Trophoblast cell (in vitro differentiated cells and primary cell): Measurements from ENCODE around the gene PTPRO.

ENCODE experiments used
- DNase-seq, 2 donors: peaks; one replicate each; pipeline ENCODE4 v3.0.0-alpha.2; 2016
- H2AFZ ChIP-seq: 2 replicates; pipeline ENCODE4 v1.6.1; 2013; ENCODE audit warnings: low read length, moderate library complexity, mild to moderate bottlenecking; ENCODE audit not compliant: insufficient read depth, poor library complexity
- H2AK5ac ChIP-seq: 2 replicates; pipeline ENCODE4 v1.6.1; 2013; ENCODE audit warnings: mild to moderate bottlenecking, low read length
- H2BK120ac ChIP-seq: 2 replicates; pipeline ENCODE4 v1.6.1; 2013; ENCODE audit warnings: low read length, mild to moderate bottlenecking, moderate library complexity; ENCODE audit not compliant: insufficient read depth, poor library complexity
- H2BK12ac ChIP-seq: 2 replicates; pipeline ENCODE4 v1.6.1; 2013; ENCODE audit warnings: mild to moderate bottlenecking, low read length, moderate library complexity
- H2BK5ac ChIP-seq: 2 replicates; pipeline ENCODE4 v1.6.1; 2013; ENCODE audit warnings: low read length, low read depth, moderate library complexity, mild to moderate bottlenecking; ENCODE audit not compliant: poor library complexity
- H3K14ac ChIP-seq: 2 replicates; pipeline ENCODE4 v1.6.1; 2013; ENCODE audit warnings: mild to moderate bottlenecking, low read length
- H3K18ac ChIP-seq: 2 replicates; pipeline ENCODE4 v1.6.1; 2013; ENCODE audit warnings: mild to moderate bottlenecking, low read length
- H3K23ac ChIP-seq: 2 replicates; pipeline ENCODE4 v1.6.1; 2013; ENCODE audit warnings: low read length
- H3K27ac ChIP-seq: 2 replicates; pipeline ENCODE4 v1.5.1; 2013; ENCODE audit warnings: low read depth, mild to moderate bottlenecking, inconsistent platforms, low read length, moderate library complexity
- H3K27me3 ChIP-seq: 2 replicates; pipeline ENCODE4 v1.6.1; 2013; ENCODE audit warnings: inconsistent platforms, mild to moderate bottlenecking, low read length, moderate library complexity; ENCODE audit not compliant: insufficient read depth
- H3K36me3 ChIP-seq, 2 experiments: 1 replicate in 1 of 2; 2 replicates in 1 of 2; pipeline ENCODE4 v1.6.1; 2013; ENCODE audit warnings: low read length in 2 of 2, mild to moderate bottlenecking in 2 of 2, moderate library complexity in 1 of 2; ENCODE audit not compliant: insufficient read depth in 2 of 2, control insufficient read depth in 1 of 2
- H3K4ac ChIP-seq: 2 replicates; pipeline ENCODE4 v1.6.1; 2013; ENCODE audit warnings: low read depth, mild to moderate bottlenecking, low read length, moderate library complexity
- H3K4me1 ChIP-seq, 2 experiments: 1 replicate in 1 of 2; 2 replicates in 1 of 2; pipeline ENCODE4 v1.6.1; 2013; ENCODE audit warnings: low read length in 2 of 2, mild to moderate bottlenecking in 2 of 2, moderate library complexity in 1 of 2; ENCODE audit not compliant: insufficient read depth in 2 of 2, control insufficient read depth in 1 of 2
- H3K4me2 ChIP-seq: 2 replicates; pipeline ENCODE4 v1.6.1; 2013; ENCODE audit warnings: inconsistent platforms, mild to moderate bottlenecking, low read length, moderate library complexity
- H3K4me3 ChIP-seq: 2 replicates; pipeline ENCODE4 v1.5.1; 2013; ENCODE audit warnings: mild to moderate bottlenecking, low read depth, low read length, inconsistent platforms
- H3K79me1 ChIP-seq: one replicate; pipeline ENCODE4 v1.6.1; 2013; ENCODE audit warnings: low read length
- H3K79me2 ChIP-seq: 2 replicates; pipeline ENCODE4 v1.6.1; 2013; ENCODE audit warnings: low read length, mild to moderate bottlenecking; ENCODE audit not compliant: control insufficient read depth, insufficient read depth, poor library complexity
- H3K9ac ChIP-seq: 2 replicates; pipeline ENCODE4 v1.6.1; 2013; ENCODE audit warnings: mild to moderate bottlenecking, low read length
- H3K9me3 ChIP-seq: 2 replicates; pipeline ENCODE4 v1.6.1; 2013; ENCODE audit warnings: low read depth, mild to moderate bottlenecking, control low read depth, inconsistent platforms, low read length; ENCODE audit not compliant: insufficient read depth
- H4K12ac ChIP-seq: 2 replicates; pipeline ENCODE4 v1.6.1; 2013; ENCODE audit warnings: low read depth, mild to moderate bottlenecking, low read length, moderate library complexity
- H4K8ac ChIP-seq: 2 replicates; pipeline ENCODE4 v1.6.1; 2013; ENCODE audit warnings: low read depth, mild to moderate bottlenecking, low read length, moderate library complexity
- H4K91ac ChIP-seq: one replicate; pipeline ENCODE4 v1.6.1; 2013; ENCODE audit warnings: low read depth, mild to moderate bottlenecking, low read length, moderate library complexity
- WGBS: extraction: QIAGEN DNeasy Blood & Tissue Kit; methylation state at CpG from one replicate; pipeline ENCODE4 v1.1.7; 2013; ENCODE audit warnings: missing lambda C conversion rate; ENCODE audit not compliant: insufficient read length, insufficient coverage; ENCODE audit errors: extremely low coverage; 5-methylcytosine and 5-hydroxymethylcytosine counted together

The PTPRO gene

GRCh38 chr12:15318841-15319240 lies 3.5 kb upstream of the PTPRO start:
- Histone ChIP-seq H4K8ac (no peak overlapping the region), H2AFZ (no peak overlapping the region), H3K9ac (no peak overlapping the region), H4K12ac (no peak overlapping the region), H3K36me3 (no peaks in the 10 kb centered on the region), H3K79me2 (no peaks in the 10 kb centered on the region), H3K23ac (no peak overlapping the region), H3K14ac (no peak overlapping the region), H3K79me1 (no peaks in the 10 kb centered on the region), H2BK5ac (no peak overlapping the region), H3K4ac (no peak overlapping the region), H3K9me3 (no peaks in the 10 kb centered on the region), H3K4me1 (peaks cover 7 to 9% of the 10 kb centered on the region in 2 experiments), H2BK120ac (no peak overlapping the region), H3K18ac (no peak overlapping the region), H3K27ac (no peak overlapping the region), H3K27me3 (peaks cover 14% of the 10 kb centered on the region), H2AK5ac (no peak overlapping the region), H3K4me2 (no peak overlapping the region), H4K91ac (no peak overlapping the region), H2BK12ac (no peak overlapping the region), H3K4me3 (no peak overlapping the region)
- no peak for DNase-seq
- no CpG with 5 or more reads among the region's 4 CpGs for WGBS

GRCh38 chr12:15320881-15321280 lies 1.4 kb upstream of the PTPRO start:
- Histone ChIP-seq H4K8ac (no peak overlapping the region), H2BK120ac (no peak overlapping the region), H3K27ac (no peak overlapping the region), H3K14ac (no peak overlapping the region), H3K27me3 (peaks cover 14% of the 10 kb centered on the region), H3K23ac (no peak overlapping the region), H3K4me2 (no peak overlapping the region), H2BK12ac (no peak overlapping the region), H3K4me3 (no peak overlapping the region), H4K91ac (no peak overlapping the region), H3K79me1 (no peaks in the 10 kb centered on the region), H2AK5ac (no peak overlapping the region), H4K12ac (no peak overlapping the region), H3K9ac (no peak overlapping the region), H3K36me3 (no peaks in the 10 kb centered on the region), H3K79me2 (no peaks in the 10 kb centered on the region), H3K18ac (no peak overlapping the region), H3K4ac (no peak overlapping the region), H3K4me1 (peaks cover 7 to 9% of the 10 kb centered on the region in 2 experiments), H2AFZ (no peak overlapping the region), H2BK5ac (no peak overlapping the region), H3K9me3 (no peaks in the 10 kb centered on the region)
- DNase-seq: no peak
- no CpG with 5 or more reads among the region's 1 CpG for WGBS

GRCh38 chr12:15323480-15323879 lies 1.2 kb downstream of the PTPRO start:
- Histone ChIP-seq H3K36me3 (no peaks in the 10 kb centered on the region), H3K4ac (no peak overlapping the region), H2AK5ac (no peak overlapping the region), H4K8ac (no peak overlapping the region), H2BK120ac (no peak overlapping the region), H2BK5ac (no peak overlapping the region), H3K9ac (no peak overlapping the region), H3K79me1 (no peaks in the 10 kb centered on the region), H3K4me3 (no peak overlapping the region), H2BK12ac (no peak overlapping the region), H3K9me3 (no peaks in the 10 kb centered on the region), H3K14ac (no peak overlapping the region), H3K27ac (no peak overlapping the region), H2AFZ (no peak overlapping the region), H4K12ac (no peak overlapping the region), H3K27me3 (peaks cover 14% of the 10 kb centered on the region), H4K91ac (no peak overlapping the region), H3K79me2 (no peaks in the 10 kb centered on the region), H3K4me1 (peaks cover 7 to 9% of the 10 kb centered on the region in 2 experiments), H3K4me2 (no peak overlapping the region), H3K23ac (no peak overlapping the region), H3K18ac (no peak overlapping the region)
- WGBS: no CpG with 5 or more reads among the region's 4 CpGs
- no peak for DNase-seq

DNA sequence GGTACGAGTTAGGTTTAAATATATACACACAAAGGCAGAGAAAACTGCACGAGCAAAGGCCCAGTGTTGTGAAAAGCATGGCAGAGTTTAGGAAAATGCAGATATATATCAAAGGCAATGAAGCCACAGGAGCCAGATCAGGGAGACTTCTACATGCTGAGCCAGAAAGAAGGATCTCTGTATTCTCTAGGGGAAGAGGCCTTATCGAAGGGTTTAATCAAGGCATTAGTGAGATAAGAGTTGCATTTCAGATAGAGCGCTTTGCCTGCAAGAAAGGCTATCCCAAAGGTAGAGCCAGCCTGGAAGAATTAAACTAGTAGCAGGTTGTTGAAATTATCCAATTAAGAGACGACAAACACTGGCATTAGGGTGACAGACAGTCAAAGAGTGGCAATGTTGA lies 7.6 kb downstream of the PTPRO start:
- Histone ChIP-seq H3K4me3 (no peak overlapping the region), H4K91ac (no peak overlapping the region), H3K79me1 (no peaks in the 10 kb centered on the region), H2BK5ac (no peak overlapping the region), H4K8ac (no peak overlapping the region), H4K12ac (no peak overlapping the region), H2AFZ (no peak overlapping the region), H3K27me3 (no peaks in the 10 kb centered on the region), H3K36me3 (no peaks in the 10 kb centered on the region), H3K79me2 (no peaks in the 10 kb centered on the region), H3K18ac (no peak overlapping the region), H3K9ac (no peak overlapping the region), H3K14ac (no peak overlapping the region), H3K4me1 (no peaks in the 10 kb centered on the region), H3K9me3 (no peaks in the 10 kb centered on the region), H2AK5ac (no peak overlapping the region), H2BK12ac (no peak overlapping the region), H3K23ac (no peak overlapping the region), H2BK120ac (no peak overlapping the region), H3K4ac (no peak overlapping the region), H3K4me2 (no peak overlapping the region), H3K27ac (no peak overlapping the region)
- whole genome bisulfite sequencing: no CpG with 5 or more reads among the region's 5 CpGs
- no peak for DNase-seq
